ENCODE data around the gene SEC24B.

- TF ChIP-seq CTCF (IDR thresholded peaks at IDR 0.05) (no peak), POLR2AphosphoS5 (IDR thresholded peaks at IDR 0.05; ENCODE audit: low read depth, low read length) (no peak)
These were observed 43.4 kb upstream of the SEC24B start for GRCh38 chr4:109390115-109390768.

Measured in Panc1 (cell line).